Stimulated activated naive CD8-positive, alpha-beta T cell treated with anti-CD3 and anti-CD28 coated beads, Interleukin-15, amount 100 ng/mL, for 72 hours (primary cell): ENCODE measurements around the gene ESYT2.

ENCODE experiments used
- ATAC-seq: fragments of 150-1000 bp; cut with Tn5 transposase; 2 replicates; pipeline ENCODE4 v1.10.0; 2021; ENCODE audit warnings: mild to moderate bottlenecking, moderate library complexity
- DNase-seq, 2 donors: peaks; one replicate each; pipeline ENCODE4 v3.0.0; 2021 to 2022
- H3K27ac Mint-ChIP-seq, 2 donors: one replicate each; pipeline ENCODE4 v1.8.0; 2022; ENCODE audit warnings: mild to moderate bottlenecking in 2 of 2, mixed read lengths in 2 of 2, moderate library complexity in 2 of 2
- H3K27me3 Mint-ChIP-seq: one replicate; pipeline ENCODE4 v1.8.0; 2022; ENCODE audit warnings: mixed read lengths
- H3K4me1 Mint-ChIP-seq: one replicate; pipeline ENCODE4 v1.8.0; 2022; ENCODE audit warnings: mild to moderate bottlenecking, mixed read lengths
- H3K4me3 Mint-ChIP-seq, 2 donors: one replicate each; pipeline ENCODE4 v1.8.0; 2022; ENCODE audit warnings: mild to moderate bottlenecking in 2 of 2, mixed read lengths in 2 of 2, moderate library complexity in 1 of 2
- H3K9me3 Mint-ChIP-seq, 2 donors: one replicate each; pipeline ENCODE4 v1.8.0; 2022; ENCODE audit warnings: mixed read lengths in 2 of 2

ESYT2 gene

GRCh38 chr7:158837790-158838637 is 8.7 kb upstream of the ESYT2 start:
- H3K4me3 Mint-ChIP-seq, result no peak overlapping the region
- ATAC-seq (no peak), DNase-seq (no peak)
- H3K27me3 Mint-ChIP-seq, result no peaks in the 10 kb centered on the region
- H3K4me1 Mint-ChIP-seq, result peaks cover 9% of the 10 kb centered on the region
- H3K9me3 Mint-ChIP-seq, result peaks cover 0 to 7% of the 10 kb centered on the region in 2 donors
- H3K27ac Mint-ChIP-seq, result no peak overlapping the region

- DNase-seq (no peak), ATAC-seq (no peak)
- Mint-ChIP-seq H3K9me3 (peaks cover 0 to 7% of the 10 kb centered on the region in 2 donors), H3K27ac (no peak overlapping the region), H3K27me3 (no peaks in the 10 kb centered on the region), H3K4me1 (peaks cover 6% of the 10 kb centered on the region), H3K4me3 (no peak overlapping the region)
These were observed 7.4 kb upstream of the ESYT2 start for GRCh38 chr7:158836692-158837091.

DNA sequence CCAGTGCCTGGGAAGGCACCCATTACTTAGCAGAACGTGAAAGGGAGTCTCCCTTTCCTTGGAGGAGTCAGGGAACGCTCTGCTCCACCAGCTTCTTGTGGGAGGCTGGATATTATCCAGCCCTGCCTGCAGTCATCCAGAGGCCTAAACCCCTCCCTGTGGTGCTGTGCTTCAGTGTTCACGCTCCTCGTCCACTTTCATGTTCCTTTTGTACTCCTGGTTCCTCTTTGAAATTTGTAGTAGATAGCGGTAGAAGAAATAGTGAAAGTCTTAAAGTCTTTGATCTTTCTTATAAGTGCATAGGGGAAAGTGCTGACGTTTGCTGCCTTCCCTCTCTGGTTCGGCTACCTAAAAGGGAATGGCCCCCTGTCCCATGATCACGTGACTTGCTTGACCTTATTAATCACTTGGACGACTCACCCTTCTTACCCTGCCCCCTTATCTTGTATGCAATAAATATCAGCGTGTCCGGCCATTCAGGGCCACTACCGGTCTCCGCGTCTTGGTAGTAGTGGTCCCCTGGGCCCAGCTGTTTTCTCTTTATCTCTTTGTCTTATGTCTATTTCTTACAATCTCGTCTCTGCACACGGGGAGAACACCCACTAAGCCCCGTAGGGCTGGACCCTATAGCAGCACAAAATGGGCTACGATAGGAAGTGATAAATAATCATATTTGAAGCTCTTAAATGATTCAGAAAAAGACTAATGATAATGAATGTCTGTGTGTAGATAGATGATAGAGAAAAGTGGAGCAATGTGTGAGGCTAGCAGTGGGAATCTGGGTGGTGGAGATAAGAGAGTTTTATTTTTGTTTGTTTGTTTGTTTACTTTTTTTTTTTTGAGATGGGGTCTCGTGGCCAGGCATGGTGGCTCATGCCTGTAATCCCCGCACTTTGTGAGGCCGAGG is 5.8 kb upstream of the ESYT2 start:
- peaks cover 16% of the 10 kb centered on the region for H3K4me1 Mint-ChIP-seq
- DNase-seq (no peak), ATAC-seq (no peak)
- H3K4me3 Mint-ChIP-seq, result no peak overlapping the region
- H3K27ac Mint-ChIP-seq, result no peak overlapping the region
- H3K27me3 Mint-ChIP-seq, result no peaks in the 10 kb centered on the region
- H3K9me3 Mint-ChIP-seq, result peaks cover 0 to 7% of the 10 kb centered on the region in 2 donors

DNA sequence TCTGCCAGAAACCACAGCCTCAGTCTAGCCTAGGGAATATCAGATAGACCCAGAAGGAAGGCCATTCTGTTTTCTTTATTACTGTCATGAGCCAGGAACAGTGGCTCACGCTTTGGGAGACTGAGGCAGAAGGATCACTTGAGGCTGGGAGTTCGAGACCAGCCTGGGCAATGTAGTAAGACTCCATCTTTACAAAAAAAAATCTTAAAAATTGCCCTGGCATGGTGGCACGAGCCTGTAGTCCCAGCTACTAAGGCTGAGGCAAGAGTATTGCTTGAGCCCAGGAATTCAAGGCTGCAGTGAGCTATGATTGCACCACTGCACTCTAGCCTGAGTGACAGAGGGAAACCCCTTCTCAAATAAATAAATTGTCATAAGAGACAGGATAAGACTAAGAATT is 3.7 kb upstream of the ESYT2 start:
- Mint-ChIP-seq H3K4me3 (no peak overlapping the region), H3K27me3 (no peaks in the 10 kb centered on the region), H3K27ac (no peak overlapping the region), H3K4me1 (peaks cover 20% of the 10 kb centered on the region), H3K9me3 (peaks cover 0 to 6% of the 10 kb centered on the region in 2 donors)
- no peak for DNase-seq
- no peak for ATAC-seq

GRCh38 chr7:158831738-158832091 is 2.4 kb upstream of the ESYT2 start:
- no peaks in the 10 kb centered on the region for H3K9me3 Mint-ChIP-seq
- ATAC-seq (no peak), DNase-seq (no peak)
- H3K27me3 Mint-ChIP-seq, result no peaks in the 10 kb centered on the region
- H3K27ac Mint-ChIP-seq, result no peak overlapping the region
- H3K4me1 Mint-ChIP-seq, result peaks cover 32% of the 10 kb centered on the region
- H3K4me3 Mint-ChIP-seq, result no peak overlapping the region

DNA sequence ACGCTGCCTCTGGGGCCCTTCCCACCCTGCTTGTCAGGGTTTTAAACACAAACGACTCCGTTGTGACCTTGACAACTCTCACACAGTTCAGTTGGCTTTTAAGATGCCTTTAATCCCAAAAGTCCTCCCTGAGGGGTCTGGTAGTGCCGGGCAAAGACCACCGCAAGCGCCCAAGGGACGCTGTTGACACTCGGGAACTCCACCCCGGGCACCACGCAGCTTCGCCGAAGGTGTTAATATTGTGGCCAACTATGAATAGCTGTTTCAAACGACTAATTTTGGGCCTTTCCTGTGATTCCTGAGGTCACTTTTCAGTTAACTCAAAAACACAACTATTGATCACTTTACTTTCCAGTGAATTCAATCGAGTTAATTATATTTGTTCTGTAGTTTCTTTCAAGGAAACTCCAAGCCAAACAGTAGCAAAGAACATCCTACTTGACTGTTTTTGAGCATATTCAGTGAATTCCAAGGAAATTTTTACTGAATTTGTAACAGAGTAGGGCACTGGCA is 958 bp upstream of the ESYT2 start:
- Mint-ChIP-seq H3K4me3 (peak overlapping the region; percentile 80 to 85), H3K27ac (peak overlapping the region; percentile 91 to 96), H3K9me3 (no peaks in the 10 kb centered on the region), H3K27me3 (no peaks in the 10 kb centered on the region), H3K4me1 (peaks cover 42% of the 10 kb centered on the region)
- ATAC-seq, result no peak
- no peak for DNase-seq

DNA sequence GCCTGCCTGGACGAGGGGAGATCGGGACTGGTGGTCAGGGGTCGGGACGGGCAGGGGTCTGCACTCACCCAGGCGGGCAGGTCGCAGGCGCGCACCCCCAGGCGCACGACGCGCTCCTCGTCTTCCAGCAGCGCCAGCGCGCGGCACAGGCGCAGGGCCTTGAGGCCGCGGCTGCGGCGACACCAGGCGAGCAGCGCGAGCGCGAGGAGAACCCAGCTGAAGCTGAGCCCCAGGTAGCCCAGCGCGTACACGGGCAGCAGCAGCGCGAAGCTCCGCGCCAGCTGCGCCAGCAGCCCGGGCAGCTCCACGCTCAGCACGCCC is 328 bp downstream of the ESYT2 start:
- Mint-ChIP-seq H3K9me3 (no peaks in the 10 kb centered on the region), H3K27me3 (no peaks in the 10 kb centered on the region), H3K27ac (peak overlapping the region; percentile 65 to 89), H3K4me3 (peak overlapping the region; percentile 91 to 97), H3K4me1 (peaks cover 54% of the 10 kb centered on the region)
- ATAC-seq (peak; percentile 84), DNase-seq (peak; percentile 84)

- ATAC-seq, result peak; percentile 13
- Mint-ChIP-seq H3K4me3 (peak overlapping the region; percentile 91 to 97), H3K4me1 (peaks cover 57% of the 10 kb centered on the region), H3K9me3 (no peaks in the 10 kb centered on the region), H3K27me3 (no peaks in the 10 kb centered on the region), H3K27ac (peak overlapping the region; percentile 89 to 93)
- peak; percentile 26 to 32 for DNase-seq
These were observed 932 bp downstream of the ESYT2 start for GRCh38 chr7:158828133-158829020.

GRCh38 chr7:158827411-158828132 is 1.7 kb downstream of the ESYT2 start:
- peak overlapping the region; percentile 91 to 97 for H3K4me3 Mint-ChIP-seq
- DNase-seq (peak; percentile 26 to 28), ATAC-seq (no peak)
- peak overlapping the region; percentile 83 to 93 for H3K27ac Mint-ChIP-seq
- H3K27me3 Mint-ChIP-seq, result no peaks in the 10 kb centered on the region
- no peaks in the 10 kb centered on the region for H3K9me3 Mint-ChIP-seq
- peaks cover 65% of the 10 kb centered on the region for H3K4me1 Mint-ChIP-seq

GRCh38 chr7:158825628-158826289 is 3.5 kb downstream of the ESYT2 start:
- H3K9me3 Mint-ChIP-seq, result no peaks in the 10 kb centered on the region
- peak overlapping the region; percentile 18 to 29 for H3K4me3 Mint-ChIP-seq
- no peaks in the 10 kb centered on the region for H3K27me3 Mint-ChIP-seq
- ATAC-seq (no peak), DNase-seq (no peak)
- peaks cover 69% of the 10 kb centered on the region for H3K4me1 Mint-ChIP-seq
- H3K27ac Mint-ChIP-seq, result no peak overlapping the region

- peak overlapping the region; percentile 41 to 69 for H3K4me3 Mint-ChIP-seq
- H3K27ac Mint-ChIP-seq, result peak overlapping the region; percentile 54 to 76
- peaks cover 76% of the 10 kb centered on the region for H3K4me1 Mint-ChIP-seq
These were observed 5.3 kb downstream of the ESYT2 start for GRCh38 chr7:158824028-158824427.

GRCh38 chr7:158821171-158822031 is 7.9 kb downstream of the ESYT2 start:
- Mint-ChIP-seq H3K4me3 (peak overlapping the region; percentile 86), H3K27me3 (no peaks in the 10 kb centered on the region), H3K27ac (peak overlapping the region; percentile 96 to 97), H3K9me3 (no peaks in the 10 kb centered on the region), H3K4me1 (peaks cover 87% of the 10 kb centered on the region)
- peak; percentile 20 for ATAC-seq
- peak; percentile 28 to 35 for DNase-seq

More at GRCh38 chr7:158824028-158824427, 5.3 kb downstream of the ESYT2 start:
- Mint-ChIP-seq H3K27me3 (no peaks in the 10 kb centered on the region), H3K9me3 (no peaks in the 10 kb centered on the region)
- peak; percentile 85 for ATAC-seq
- peak; percentile 59 to 82 for DNase-seq

DNA sequence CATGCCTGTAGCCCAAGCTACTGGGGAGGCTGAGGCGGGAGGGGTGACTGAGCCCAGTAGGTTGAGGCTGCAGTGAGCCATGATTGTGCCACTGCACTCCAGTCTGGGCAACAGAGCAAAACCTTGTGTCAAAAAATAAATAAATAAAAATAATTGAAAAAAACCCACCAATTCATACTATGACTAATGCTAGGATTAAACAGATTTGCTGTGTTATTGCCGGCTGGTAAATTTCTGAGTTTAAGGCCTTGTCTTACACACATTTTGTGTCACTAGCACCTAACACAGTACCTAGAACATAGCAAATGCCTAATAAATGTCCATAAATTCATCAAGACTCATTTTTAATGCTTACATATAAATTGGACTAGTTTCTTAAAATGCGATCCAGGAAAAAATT is 8.7 kb downstream of the ESYT2 start:
- H3K4me3 Mint-ChIP-seq, result peak overlapping the region; percentile 86 to 91
- DNase-seq (no peak), ATAC-seq (no peak)
- no peaks in the 10 kb centered on the region for H3K27me3 Mint-ChIP-seq
- peaks cover 91% of the 10 kb centered on the region for H3K4me1 Mint-ChIP-seq
- H3K9me3 Mint-ChIP-seq, result no peaks in the 10 kb centered on the region
- peak overlapping the region; percentile 96 to 97 for H3K27ac Mint-ChIP-seq
